Thoracic aorta (tissue), 2 donors: ENCODE results near the gene FMO4. TPM values are rescaled to one million over a fixed set of nuclear protein-coding genes. Genes with fewer than 3 reads are reported as not detected.

Experiments used
- ATAC-seq: fragments of 150-250 bp; one replicate; pipeline ENCODE4 v1.8.0; 2017; ENCODE audit warnings: low read depth; ENCODE audit not compliant: insufficient number of reproducible peaks, low FRiP score
- DNase-seq: peaks from one replicate; pipeline ENCODE4 v3.0.0-alpha.2; 2020; ENCODE audit warnings: low spot score
- H3K27ac ChIP-seq, 2 donors: fragments of 200-600 bp; sonication (generic); 1 replicate in 1 of 2; 2 replicates in 1 of 2; pipeline ENCODE4 v1.5.1; 2016; ENCODE audit warnings: mild to moderate bottlenecking in 2 of 2, moderate library complexity in 2 of 2
- H3K27me3 ChIP-seq: fragments of 200-600 bp; sonication (generic); replicated peaks from 2 replicates; pipeline ENCODE4 v1.6.0; 2016; ENCODE audit warnings: mild to moderate bottlenecking; ENCODE audit not compliant: insufficient read depth
- H3K36me3 ChIP-seq: fragments of 200-600 bp; sonication (generic); one replicate; pipeline ENCODE4 v1.5.1; 2016
- H3K4me1 ChIP-seq, 2 donors: fragments of 200-600 bp; sonication (generic); 1 replicate in 1 of 2; 2 replicates in 1 of 2; pipeline versions ENCODE4 v1.5.1 to v1.6.0; 2016; ENCODE audit warnings: low read depth in 2 of 2, mild to moderate bottlenecking in 1 of 2; ENCODE audit not compliant: control insufficient read depth in 1 of 2
- H3K4me3 ChIP-seq: fragments of 200-600 bp; sonication (generic); 2 replicates; pipeline ENCODE4 v1.5.1; 2016; ENCODE audit warnings: mild to moderate bottlenecking
- H3K9me3 ChIP-seq: fragments of 200-600 bp; sonication (generic); 2 replicates; pipeline ENCODE4 v1.5.1; 2016
- CTCF ChIP-seq: fragments of 200-600 bp; sonication (generic); IDR thresholded peaks from one replicate; pipeline ENCODE4 v1.5.1; 2019; ENCODE audit warnings: antibody characterized with exemption
- total RNA-seq, 2 donors: library from RNA; depleted of rRNA; stranded (reverse); fragments of >200 nt; gene quantifications; one replicate each; pipeline versions ENCODE4 v1.1.0 to v1.2.3, GENCODE V29; 2016

FMO4 gene
- total RNA-seq, 2 donors from 2014 or later, result 10.6 to 13.8 TPM

GRCh38 chr1:171299342-171299741 lies 14.6 kb upstream of the FMO4 start:
- no peak overlapping the region for H3K27ac ChIP-seq
- DNase-seq, result no peak
- TF ChIP-seq CTCF, result no peak
- no peaks in the 10 kb centered on the region for H3K27me3 ChIP-seq
- no peak for ATAC-seq
- H3K9me3 ChIP-seq, result peaks cover 19% of the 10 kb centered on the region
- H3K4me3 ChIP-seq, result no peak overlapping the region
- no peaks in the 10 kb centered on the region for H3K4me1 ChIP-seq
- no peaks in the 10 kb centered on the region for H3K36me3 ChIP-seq

- H3K9me3 ChIP-seq, result peaks cover 19% of the 10 kb centered on the region
- H3K27ac ChIP-seq, result no peak overlapping the region
- TF ChIP-seq CTCF, result no peak
- H3K4me1 ChIP-seq, result no peaks in the 10 kb centered on the region
- H3K27me3 ChIP-seq, result no peaks in the 10 kb centered on the region
- H3K4me3 ChIP-seq, result no peak overlapping the region
- H3K36me3 ChIP-seq, result no peaks in the 10 kb centered on the region
- no peak for DNase-seq
- no peak for ATAC-seq
Measured at GRCh38 chr1:171300401-171300800, 13.6 kb upstream of the FMO4 start.

- TF ChIP-seq CTCF, result no peak
- ATAC-seq (no peak), DNase-seq (no peak)
- H3K27me3 ChIP-seq, result no peaks in the 10 kb centered on the region
- H3K36me3 ChIP-seq, result no peaks in the 10 kb centered on the region
- no peaks in the 10 kb centered on the region for H3K9me3 ChIP-seq
- peaks cover 7 to 13% of the 10 kb centered on the region in 2 donors for H3K4me1 ChIP-seq
- H3K4me3 ChIP-seq, result no peak overlapping the region
- H3K27ac ChIP-seq, result no peak overlapping the region
Measured at GRCh38 chr1:171310661-171311087, 3.3 kb upstream of the FMO4 start.

GRCh38 chr1:171311771-171312558 lies 2.0 kb upstream of the FMO4 start:
- Histone ChIP-seq H3K27ac (peak overlapping the region; percentile 68 to 89), H3K9me3 (no peaks in the 10 kb centered on the region), H3K27me3 (no peaks in the 10 kb centered on the region), H3K36me3 (no peaks in the 10 kb centered on the region), H3K4me1 (peaks cover 9 to 18% of the 10 kb centered on the region in 2 donors), H3K4me3 (no peak overlapping the region)
- DNase-seq, result no peak
- ATAC-seq, result no peak
- no peak for TF ChIP-seq CTCF

GRCh38 chr1:171313319-171313834 lies 606 bp upstream of the FMO4 start:
- H3K4me3 ChIP-seq, result peak overlapping the region; percentile 38
- H3K27ac ChIP-seq, result peak overlapping the region; percentile 68 to 89
- H3K36me3 ChIP-seq, result peaks cover 6% of the 10 kb centered on the region
- DNase-seq (no peak), ATAC-seq (no peak)
- H3K27me3 ChIP-seq, result no peaks in the 10 kb centered on the region
- no peak for TF ChIP-seq CTCF
- no peaks in the 10 kb centered on the region for H3K9me3 ChIP-seq
- peaks cover 9 to 18% of the 10 kb centered on the region in 2 donors for H3K4me1 ChIP-seq
